Liver (tissue), 9 donors: ENCODE data around the gene CYLD. TPM values are rescaled to one million over a fixed set of nuclear protein-coding genes. Genes with fewer than 3 reads are reported as not detected.

ENCODE experiments used
- DNase-seq: peaks from one replicate; pipeline ENCODE4 v3.0.0-alpha.2; 2017; ENCODE audit warnings: low spot score
- H3K27ac ChIP-seq, 2 donors: one replicate each; pipeline ENCODE4 v1.7.0; 2013; ENCODE audit warnings: inconsistent platforms in 2 of 2, low read length in 2 of 2, control low read depth in 1 of 2, low read depth in 1 of 2, mild to moderate bottlenecking in 1 of 2
- H3K27me3 ChIP-seq, 4 donors: one replicate each; pipeline versions ENCODE4 v1.6.1 to v1.7.0; 2013; ENCODE audit warnings: low read length in 3 of 4, inconsistent platforms in 1 of 4, mild to moderate bottlenecking in 1 of 4, moderate library complexity in 1 of 4; ENCODE audit not compliant: control insufficient read depth in 4 of 4, insufficient read depth in 4 of 4
- H3K36me3 ChIP-seq, 4 donors: one replicate each; pipeline versions ENCODE4 v1.6.1 to v1.7.0; 2013; ENCODE audit warnings: low read length in 3 of 4, mild to moderate bottlenecking in 3 of 4, low read depth in 1 of 4, moderate library complexity in 1 of 4; ENCODE audit not compliant: control insufficient read depth in 4 of 4, insufficient read depth in 3 of 4
- H3K4me1 ChIP-seq, 4 donors: one replicate each; pipeline versions ENCODE4 v1.6.1 to v1.7.0; 2013; ENCODE audit warnings: low read length in 3 of 4, mild to moderate bottlenecking in 3 of 4, moderate library complexity in 1 of 4; ENCODE audit not compliant: control insufficient read depth in 4 of 4, insufficient read depth in 4 of 4
- H3K4me3 ChIP-seq, 3 donors: one replicate each; pipeline versions ENCODE4 v1.6.1 to v1.7.0; 2013; ENCODE audit warnings: low read length in 3 of 3, control low read depth in 1 of 3, low read depth in 1 of 3, mild to moderate bottlenecking in 1 of 3
- H3K9ac ChIP-seq, 2 donors: one replicate each; pipeline ENCODE4 v1.7.0; 2013; ENCODE audit warnings: low read length in 2 of 2, mild to moderate bottlenecking in 2 of 2, moderate library complexity in 2 of 2, control low read depth in 1 of 2, low read depth in 1 of 2
- H3K9me3 ChIP-seq, 4 donors: one replicate each; pipeline versions ENCODE4 v1.6.1 to v1.7.0; 2013; ENCODE audit warnings: low read length in 3 of 4; ENCODE audit not compliant: control insufficient read depth in 4 of 4
- EGR1 ChIP-seq, 2 donors: IDR thresholded peaks; 2 replicates each; pipeline ENCODE4 v1.6.1; 2016 to 2018; ENCODE audit warnings: antibody characterized with exemption in 2 of 2, low read depth in 2 of 2
- FOXA1 ChIP-seq: IDR thresholded peaks from 2 replicates; pipeline ENCODE4 v1.6.1; 2016; ENCODE audit warnings: antibody characterized with exemption
- FOXA2 ChIP-seq: IDR thresholded peaks from 2 replicates; pipeline ENCODE4 v1.6.1; 2016; ENCODE audit warnings: antibody characterized with exemption
- GABPA ChIP-seq, 2 donors: IDR thresholded peaks in 1 of 2; conservative IDR thresholded peaks in 1 of 2; 2 replicates each; pipeline ENCODE4 v1.6.1; 2016; ENCODE audit warnings: antibody characterized with exemption in 2 of 2, mild to moderate bottlenecking in 1 of 2, moderate library complexity in 1 of 2
- HNF4A ChIP-seq, 2 donors: conservative IDR thresholded peaks; 2 replicates each; pipeline ENCODE4 v1.6.1; 2016; ENCODE audit warnings: antibody characterized with exemption in 2 of 2, mild to moderate bottlenecking in 2 of 2
- HNF4G ChIP-seq: IDR thresholded peaks from 2 replicates; pipeline ENCODE4 v1.6.1; 2016; ENCODE audit warnings: antibody characterized with exemption
- JUND ChIP-seq, 2 donors: IDR thresholded peaks; 2 replicates each; pipeline ENCODE4 v1.6.1; 2016; ENCODE audit warnings: antibody characterized with exemption in 2 of 2
- NR2F2 ChIP-seq: IDR thresholded peaks from 2 replicates; pipeline ENCODE4 v1.6.1; 2016; ENCODE audit warnings: antibody characterized with exemption
- RAD21 ChIP-seq, 2 donors: IDR thresholded peaks; 2 replicates each; pipeline ENCODE4 v1.6.1; 2016; ENCODE audit warnings: antibody characterized with exemption in 2 of 2, mild to moderate bottlenecking in 2 of 2
- RXRA ChIP-seq, 2 donors: IDR thresholded peaks; 2 replicates each; pipeline ENCODE4 v1.6.1; 2017 to 2018; ENCODE audit warnings: antibody characterized with exemption in 2 of 2, mild to moderate bottlenecking in 1 of 2
- SP1 ChIP-seq: IDR thresholded peaks from 2 replicates; pipeline ENCODE4 v1.6.1; 2018; ENCODE audit warnings: antibody characterized with exemption, mild to moderate bottlenecking
- TAF1 ChIP-seq: conservative IDR thresholded peaks from 2 replicates; pipeline ENCODE4 v1.6.1; 2016; ENCODE audit warnings: antibody characterized with exemption, mild to moderate bottlenecking
- YY1 ChIP-seq: IDR thresholded peaks from 2 replicates; pipeline ENCODE4 v1.6.1; 2016; ENCODE audit warnings: antibody characterized with exemption, mild to moderate bottlenecking
- WGBS: extraction: QIAGEN DNeasy Blood & Tissue Kit; methylation state at CpG from one replicate; pipeline ENCODE4 v1.1.7; 2013; 5-methylcytosine and 5-hydroxymethylcytosine counted together
- polyA plus RNA-seq, 2 donors: library from polyadenylated mRNA; stranded (reverse) in 1 of 2; unstranded in 1 of 2; fragments of 200-250 nt in 1 of 2; fragments of >200 nt in 1 of 2; fragmentation: Nextera tagmentation in 1 of 2; extraction: Ambion mirVana in 1 of 2; gene quantifications; one replicate each; pipeline versions ENCODE4 v1.2.1 to v1.2.3, GENCODE V29; 2013 to 2015
- total RNA-seq, 2 donors: library from RNA; depleted of rRNA; stranded (reverse); fragments of >200 nt; gene quantifications; one replicate each; pipeline ENCODE4 v1.2.3, GENCODE V29; 2014
- TF ChIP-seq, protein P1 (sequence below): IDR thresholded peaks from 2 replicates; pipeline ENCODE4 v1.6.1; 2016; ENCODE audit warnings: antibody characterized with exemption
- TF ChIP-seq, protein P2 (sequence below): IDR thresholded peaks from 2 replicates; pipeline ENCODE4 v1.6.1; 2016; ENCODE audit warnings: antibody characterized with exemption
- TF ChIP-seq, protein P3 (sequence below): IDR thresholded peaks from 2 replicates; pipeline ENCODE4 v1.6.1; 2016; ENCODE audit warnings: antibody characterized with exemption
- TF ChIP-seq, protein P4 (sequence below): IDR thresholded peaks from 2 replicates; pipeline ENCODE4 v1.6.1; 2016; ENCODE audit warnings: antibody characterized with exemption, mild to moderate bottlenecking
- TF ChIP-seq, protein P5 (sequence below): fragments of 150-350 bp; IDR thresholded peaks from 2 replicates; pipeline ENCODE4 v1.5.1; 2017; ENCODE audit warnings: improper control_type of control experiment, low read depth, low read length; ENCODE audit not compliant: missing input control
- donor health status: healthy.
- donor health status: healthy.
- donor health status: healthy.
- donor health status: healthy.
- donor health status: healthy.

Gene CYLD
- total and polyA plus RNA-seq, 4 donors: 8.2 to 42.7 (median 13.8) TPM

DNA sequence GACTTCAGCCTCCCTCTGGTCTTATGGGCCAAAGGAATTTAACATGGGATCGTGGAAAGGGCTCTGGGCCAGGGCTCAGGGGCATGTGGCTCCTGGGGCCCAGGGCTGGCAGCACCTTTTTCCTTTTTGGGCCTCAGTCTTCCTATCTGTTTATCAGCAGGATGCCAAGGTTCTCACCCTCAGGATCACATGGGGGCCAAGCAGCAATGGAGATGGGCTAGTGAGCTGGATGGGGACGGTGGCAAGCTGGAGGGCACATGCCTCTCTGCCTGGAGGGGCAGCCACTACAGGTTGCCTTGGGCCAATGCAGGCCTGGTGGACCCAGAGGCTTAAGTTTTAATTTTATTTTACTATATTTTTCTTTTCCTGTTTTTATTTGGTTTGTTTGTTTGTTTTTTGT lies 95.4 kb downstream of the CYLD start:
- no peak for TF ChIP-seq FOXA2
- TF ChIP-seq, protein P1, sequence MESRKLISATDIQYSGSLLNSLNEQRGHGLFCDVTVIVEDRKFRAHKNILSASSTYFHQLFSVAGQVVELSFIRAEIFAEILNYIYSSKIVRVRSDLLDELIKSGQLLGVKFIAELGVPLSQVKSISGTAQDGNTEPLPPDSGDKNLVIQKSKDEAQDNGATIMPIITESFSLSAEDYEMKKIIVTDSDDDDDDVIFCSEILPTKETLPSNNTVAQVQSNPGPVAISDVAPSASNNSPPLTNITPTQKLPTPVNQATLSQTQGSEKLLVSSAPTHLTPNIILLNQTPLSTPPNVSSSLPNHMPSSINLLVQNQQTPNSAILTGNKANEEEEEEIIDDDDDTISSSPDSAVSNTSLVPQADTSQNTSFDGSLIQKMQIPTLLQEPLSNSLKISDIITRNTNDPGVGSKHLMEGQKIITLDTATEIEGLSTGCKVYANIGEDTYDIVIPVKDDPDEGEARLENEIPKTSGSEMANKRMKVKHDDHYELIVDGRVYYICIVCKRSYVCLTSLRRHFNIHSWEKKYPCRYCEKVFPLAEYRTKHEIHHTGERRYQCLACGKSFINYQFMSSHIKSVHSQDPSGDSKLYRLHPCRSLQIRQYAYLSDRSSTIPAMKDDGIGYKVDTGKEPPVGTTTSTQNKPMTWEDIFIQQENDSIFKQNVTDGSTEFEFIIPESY: no peak
- TF ChIP-seq SP1: no peak
- no peak for TF ChIP-seq HNF4G
- no peak for TF ChIP-seq RXRA (IDR thresholded peaks at IDR 0.05)
- TF ChIP-seq, protein P2, sequence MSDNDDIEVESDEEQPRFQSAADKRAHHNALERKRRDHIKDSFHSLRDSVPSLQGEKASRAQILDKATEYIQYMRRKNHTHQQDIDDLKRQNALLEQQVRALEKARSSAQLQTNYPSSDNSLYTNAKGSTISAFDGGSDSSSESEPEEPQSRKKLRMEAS: no peak
- peaks cover 8 to 38% (median 22%) of the 10 kb centered on the region in 4 donors for H3K4me1 ChIP-seq
- DNase-seq: no peak
- no peak overlapping the region for H3K9ac ChIP-seq
- no peaks in the 10 kb centered on the region for H3K9me3 ChIP-seq
- 97% methylated on average over 2 of the region's 2 CpGs for WGBS
- H3K4me3 ChIP-seq: no peak overlapping the region
- H3K27ac ChIP-seq: no peak overlapping the region
- H3K27me3 ChIP-seq: no peaks in the 10 kb centered on the region
- H3K36me3 ChIP-seq: no peaks in the 10 kb centered on the region

DNA sequence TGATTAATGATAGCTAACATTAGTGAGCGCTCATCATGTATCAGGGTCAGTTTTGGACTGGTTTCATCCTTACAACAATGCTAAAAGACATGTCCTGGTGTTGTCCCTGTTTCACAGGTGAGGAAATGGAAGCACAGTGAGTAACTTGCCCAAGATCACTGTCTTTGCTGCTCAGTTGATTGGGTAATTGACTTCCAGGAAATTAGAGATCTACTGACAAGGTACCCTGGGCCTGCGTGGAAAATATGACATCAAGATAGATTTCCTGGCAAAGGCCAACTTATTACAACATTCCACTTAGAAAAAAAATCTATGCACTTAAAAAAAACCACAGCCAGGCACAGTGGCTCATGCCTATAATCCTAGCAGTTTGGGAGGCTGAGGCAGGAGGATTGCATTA lies 96.3 kb downstream of the CYLD start:
- H3K4me3 ChIP-seq: no peak overlapping the region

More for the DNA sequence above, 96.3 kb downstream of the CYLD start:
- no peaks in the 10 kb centered on the region for H3K27me3 ChIP-seq
- DNase-seq: no peak
- H3K9me3 ChIP-seq: no peaks in the 10 kb centered on the region
- TF ChIP-seq RAD21 (IDR thresholded peaks at IDR 0.05) (peak; percentile 47 to 56), SP1 (peak; percentile 84), JUND (IDR thresholded peaks at IDR 0.05) (peak; percentile 97 to 99), EGR1 (IDR thresholded peaks at IDR 0.05; ENCODE audit: low read depth in 2 of 2) (peak; percentile 90 to 97), TAF1 (no peak), RXRA (IDR thresholded peaks at IDR 0.05) (peak; percentile 82 to 92), GABPA (IDR thresholded peaks at IDR 0.05 in 1 of 2, conservative IDR thresholded peaks at IDR 0.05 in 1 of 2) (peak in 1 of 2 donors; percentile 27), HNF4G (no peak), YY1 (peak; percentile 71), FOXA2 (peak; percentile 35), FOXA1 (no peak), NR2F2 (peak; percentile 7), HNF4A (conservative IDR thresholded peaks at IDR 0.05) (peak; percentile 77 to 79)
- TF ChIP-seq, protein P1: peak; percentile 51
- TF ChIP-seq, protein P3, sequence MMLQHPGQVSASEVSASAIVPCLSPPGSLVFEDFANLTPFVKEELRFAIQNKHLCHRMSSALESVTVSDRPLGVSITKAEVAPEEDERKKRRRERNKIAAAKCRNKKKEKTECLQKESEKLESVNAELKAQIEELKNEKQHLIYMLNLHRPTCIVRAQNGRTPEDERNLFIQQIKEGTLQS: peak; percentile 91
- TF ChIP-seq, protein P2: peak; percentile 99
- TF ChIP-seq, protein P4, sequence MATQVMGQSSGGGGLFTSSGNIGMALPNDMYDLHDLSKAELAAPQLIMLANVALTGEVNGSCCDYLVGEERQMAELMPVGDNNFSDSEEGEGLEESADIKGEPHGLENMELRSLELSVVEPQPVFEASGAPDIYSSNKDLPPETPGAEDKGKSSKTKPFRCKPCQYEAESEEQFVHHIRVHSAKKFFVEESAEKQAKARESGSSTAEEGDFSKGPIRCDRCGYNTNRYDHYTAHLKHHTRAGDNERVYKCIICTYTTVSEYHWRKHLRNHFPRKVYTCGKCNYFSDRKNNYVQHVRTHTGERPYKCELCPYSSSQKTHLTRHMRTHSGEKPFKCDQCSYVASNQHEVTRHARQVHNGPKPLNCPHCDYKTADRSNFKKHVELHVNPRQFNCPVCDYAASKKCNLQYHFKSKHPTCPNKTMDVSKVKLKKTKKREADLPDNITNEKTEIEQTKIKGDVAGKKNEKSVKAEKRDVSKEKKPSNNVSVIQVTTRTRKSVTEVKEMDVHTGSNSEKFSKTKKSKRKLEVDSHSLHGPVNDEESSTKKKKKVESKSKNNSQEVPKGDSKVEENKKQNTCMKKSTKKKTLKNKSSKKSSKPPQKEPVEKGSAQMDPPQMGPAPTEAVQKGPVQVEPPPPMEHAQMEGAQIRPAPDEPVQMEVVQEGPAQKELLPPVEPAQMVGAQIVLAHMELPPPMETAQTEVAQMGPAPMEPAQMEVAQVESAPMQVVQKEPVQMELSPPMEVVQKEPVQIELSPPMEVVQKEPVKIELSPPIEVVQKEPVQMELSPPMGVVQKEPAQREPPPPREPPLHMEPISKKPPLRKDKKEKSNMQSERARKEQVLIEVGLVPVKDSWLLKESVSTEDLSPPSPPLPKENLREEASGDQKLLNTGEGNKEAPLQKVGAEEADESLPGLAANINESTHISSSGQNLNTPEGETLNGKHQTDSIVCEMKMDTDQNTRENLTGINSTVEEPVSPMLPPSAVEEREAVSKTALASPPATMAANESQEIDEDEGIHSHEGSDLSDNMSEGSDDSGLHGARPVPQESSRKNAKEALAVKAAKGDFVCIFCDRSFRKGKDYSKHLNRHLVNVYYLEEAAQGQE: peak; percentile 52
- TF ChIP-seq, protein P5, sequence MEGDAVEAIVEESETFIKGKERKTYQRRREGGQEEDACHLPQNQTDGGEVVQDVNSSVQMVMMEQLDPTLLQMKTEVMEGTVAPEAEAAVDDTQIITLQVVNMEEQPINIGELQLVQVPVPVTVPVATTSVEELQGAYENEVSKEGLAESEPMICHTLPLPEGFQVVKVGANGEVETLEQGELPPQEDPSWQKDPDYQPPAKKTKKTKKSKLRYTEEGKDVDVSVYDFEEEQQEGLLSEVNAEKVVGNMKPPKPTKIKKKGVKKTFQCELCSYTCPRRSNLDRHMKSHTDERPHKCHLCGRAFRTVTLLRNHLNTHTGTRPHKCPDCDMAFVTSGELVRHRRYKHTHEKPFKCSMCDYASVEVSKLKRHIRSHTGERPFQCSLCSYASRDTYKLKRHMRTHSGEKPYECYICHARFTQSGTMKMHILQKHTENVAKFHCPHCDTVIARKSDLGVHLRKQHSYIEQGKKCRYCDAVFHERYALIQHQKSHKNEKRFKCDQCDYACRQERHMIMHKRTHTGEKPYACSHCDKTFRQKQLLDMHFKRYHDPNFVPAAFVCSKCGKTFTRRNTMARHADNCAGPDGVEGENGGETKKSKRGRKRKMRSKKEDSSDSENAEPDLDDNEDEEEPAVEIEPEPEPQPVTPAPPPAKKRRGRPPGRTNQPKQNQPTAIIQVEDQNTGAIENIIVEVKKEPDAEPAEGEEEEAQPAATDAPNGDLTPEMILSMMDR: no peak
- H3K9ac ChIP-seq: no peak overlapping the region
- 51% methylated on average over 2 of the region's 2 CpGs for WGBS
- H3K27ac ChIP-seq: peak overlapping the region; percentile 58 to 94
- H3K36me3 ChIP-seq: no peaks in the 10 kb centered on the region
- H3K4me1 ChIP-seq: peaks cover 8 to 46% (median 28%) of the 10 kb centered on the region in 4 donors
